Caco-2 (cell line): ENCODE results near the gene SLTM. TPM values are rescaled to one million over a fixed set of nuclear protein-coding genes. Genes with fewer than 3 reads are reported as not detected.

ENCODE experiments used
- BruUV-seq: library from RNA; stranded (reverse); fragments of 400-500 nt; replicated peaks from 2 replicates; lab custom pipeline; 2021; lab: Mats Ljungman, UMichigan
- CTCF ChIA-PET: fragments of 300-600 bp; sonication (Branson Sonifier 250); formaldehyde crosslinking; loops from one replicate; lab custom pipeline; 2022; ENCODE audit warnings: antibody characterized with exemption; lab: Charles Lee
- POLR2A ChIA-PET: fragments of 300-600 bp; sonication (Branson Sonifier 250); formaldehyde crosslinking; loops from one replicate; lab custom pipeline; 2022; ENCODE audit warnings: antibody characterized with exemption; lab: Charles Lee
- DNase-seq, 2 experiments: peaks; one replicate each; pipeline versions ENCODE4 v3.0.0 to v3.0.0-alpha.2; 2020 to 2022
- H3K27me3 ChIP-seq: replicated peaks from 2 replicates; pipeline ENCODE4 v1.6.0; 2011; ENCODE audit warnings: low read length; ENCODE audit not compliant: control insufficient read depth, insufficient read depth
- H3K36me3 ChIP-seq: 2 replicates; pipeline ENCODE4 v1.5.1; 2011; ENCODE audit warnings: low read length; ENCODE audit not compliant: control insufficient read depth, insufficient read depth
- H3K4me1 ChIP-seq: fragments of 250-450 bp; sonication (Bioruptor Pico); 2 replicates; pipeline ENCODE4 v1.5.1; 2020; ENCODE audit warnings: mild to moderate bottlenecking
- H3K4me3 ChIP-seq: 2 replicates; pipeline ENCODE4 v1.5.1; 2011; ENCODE audit warnings: low read depth, mild to moderate bottlenecking, control low read depth, low read length
- H3K9me3 ChIP-seq: fragments of 250-450 bp; sonication (Bioruptor Pico); 2 replicates; pipeline ENCODE4 v1.5.1; 2020; ENCODE audit warnings: mild to moderate bottlenecking, moderate library complexity
- H3K27ac Mint-ChIP-seq: one replicate; pipeline ENCODE4 v1.8.0; 2022; ENCODE audit warnings: mixed read lengths; ENCODE audit not compliant: unreplicated experiment
- H3K27me3 Mint-ChIP-seq: one replicate; pipeline ENCODE4 v1.8.0; 2022; ENCODE audit warnings: mixed read lengths; ENCODE audit not compliant: insufficient read depth, unreplicated experiment
- H3K36me3 Mint-ChIP-seq: one replicate; pipeline ENCODE4 v1.8.0; 2022; ENCODE audit warnings: mild to moderate bottlenecking, mixed read lengths; ENCODE audit not compliant: insufficient read depth, unreplicated experiment
- H3K4me1 Mint-ChIP-seq: one replicate; pipeline ENCODE4 v1.8.0; 2022; ENCODE audit warnings: low read depth, mixed read lengths; ENCODE audit not compliant: unreplicated experiment
- H3K4me3 Mint-ChIP-seq: one replicate; pipeline ENCODE4 v1.8.0; 2022; ENCODE audit warnings: mild to moderate bottlenecking, moderate library complexity, mixed read lengths; ENCODE audit not compliant: unreplicated experiment
- H3K9me3 Mint-ChIP-seq: one replicate; pipeline ENCODE4 v1.8.0; 2022; ENCODE audit warnings: mixed read lengths; ENCODE audit not compliant: unreplicated experiment
- CTCF ChIP-seq, 2 experiments: fragments of 200-600 bp in 1 of 2; IDR thresholded peaks; 1 replicate in 1 of 2; 2 replicates in 1 of 2; pipeline versions ENCODE4 v1.5.1 to v1.8.0; 2011 to 2022; ENCODE audit warnings: antibody characterized with exemption in 1 of 2, control low read depth in 1 of 2, inconsistent platforms in 1 of 2, low read depth in 1 of 2, low read length in 1 of 2, mild to moderate bottlenecking in 1 of 2, moderate library complexity in 1 of 2; ENCODE audit not compliant: insufficient read depth in 1 of 2, severe bottlenecking in 1 of 2, unreplicated experiment in 1 of 2
- intact Hi-C: fragments of 100-400 bp; cut with micrococcal nuclease; formaldehyde crosslinking; loops from one replicate; pipeline ENCODE4 v1.10.0; 2022; ENCODE audit not compliant: unreplicated experiment
- total RNA-seq: library from RNA; stranded (reverse); gene quantifications from 2 replicates; pipeline ENCODE4 v1.2.3, GENCODE V29; 2022

Gene SLTM
- total RNA-seq, 1 experiment from 2014 or later = 79.5 TPM

- no peak for DNase-seq
- Histone ChIP-seq H3K4me3 (no peak overlapping the region), H3K27me3 (no peaks in the 10 kb centered on the region), H3K36me3 (no peaks in the 10 kb centered on the region), H3K9me3 (no peaks in the 10 kb centered on the region), H3K4me1 (no peaks in the 10 kb centered on the region)
- Mint-ChIP-seq H3K27ac (no peak overlapping the region), H3K27me3 (no peaks in the 10 kb centered on the region), H3K4me1 (no peaks in the 10 kb centered on the region), H3K36me3 (peaks cover 50% of the 10 kb centered on the region), H3K4me3 (no peak overlapping the region), H3K9me3 (no peaks in the 10 kb centered on the region)
- no peak for TF ChIP-seq CTCF (IDR thresholded peaks at IDR 0.05; ENCODE audit: insufficient read depth in 1 of 2, low read depth in 1 of 2, low read length in 1 of 2, severe bottlenecking in 1 of 2, unreplicated experiment in 1 of 2)
- ChIA-PET CTCF (no interaction called here), POLR2A (no interaction called here)
- intact Hi-C loops = no loop called here
- BruUV-seq = no TSS peak
Measured at GRCh38 chr15:58908550-58909309, 24.7 kb downstream of the SLTM start.

DNA sequence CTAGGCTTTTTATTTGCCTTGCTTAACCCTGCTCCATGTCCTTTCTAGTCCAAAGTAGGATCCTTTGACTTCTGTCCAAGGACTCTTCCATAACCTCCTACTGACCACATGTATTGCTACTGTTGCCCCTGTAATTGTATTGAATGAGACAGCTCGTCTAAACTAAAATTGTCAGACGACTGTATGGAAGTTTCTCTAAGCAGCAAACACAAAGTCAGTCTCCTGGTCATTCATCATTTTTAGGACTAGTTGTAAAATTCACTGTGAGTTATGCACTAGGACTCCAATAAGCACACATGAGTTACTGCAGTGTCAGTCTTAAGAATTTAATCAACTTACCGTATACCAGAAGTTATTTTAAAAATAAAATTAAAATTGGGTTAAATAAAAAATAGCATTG, 32.8 kb downstream of the SLTM start:
- BruUV-seq = no TSS peak
- no peak overlapping the region for H3K4me3 Mint-ChIP-seq
- Histone ChIP-seq H3K9me3 (no peaks in the 10 kb centered on the region), H3K4me1 (no peaks in the 10 kb centered on the region), H3K27me3 (no peaks in the 10 kb centered on the region), H3K36me3 (no peaks in the 10 kb centered on the region), H3K4me3 (no peak overlapping the region)
- TF ChIP-seq CTCF (IDR thresholded peaks at IDR 0.05; ENCODE audit: insufficient read depth in 1 of 2, low read depth in 1 of 2, low read length in 1 of 2, severe bottlenecking in 1 of 2, unreplicated experiment in 1 of 2) = no peak
- CTCF ChIA-PET = no interaction called here
- no peaks in the 10 kb centered on the region for H3K9me3 Mint-ChIP-seq
- H3K27me3 Mint-ChIP-seq = no peaks in the 10 kb centered on the region
- no peak for DNase-seq
- POLR2A ChIA-PET = no interaction called here
- peaks cover 32% of the 10 kb centered on the region for H3K36me3 Mint-ChIP-seq
- no peak overlapping the region for H3K27ac Mint-ChIP-seq
- no peaks in the 10 kb centered on the region for H3K4me1 Mint-ChIP-seq
- intact Hi-C loops = no loop called here

DNA sequence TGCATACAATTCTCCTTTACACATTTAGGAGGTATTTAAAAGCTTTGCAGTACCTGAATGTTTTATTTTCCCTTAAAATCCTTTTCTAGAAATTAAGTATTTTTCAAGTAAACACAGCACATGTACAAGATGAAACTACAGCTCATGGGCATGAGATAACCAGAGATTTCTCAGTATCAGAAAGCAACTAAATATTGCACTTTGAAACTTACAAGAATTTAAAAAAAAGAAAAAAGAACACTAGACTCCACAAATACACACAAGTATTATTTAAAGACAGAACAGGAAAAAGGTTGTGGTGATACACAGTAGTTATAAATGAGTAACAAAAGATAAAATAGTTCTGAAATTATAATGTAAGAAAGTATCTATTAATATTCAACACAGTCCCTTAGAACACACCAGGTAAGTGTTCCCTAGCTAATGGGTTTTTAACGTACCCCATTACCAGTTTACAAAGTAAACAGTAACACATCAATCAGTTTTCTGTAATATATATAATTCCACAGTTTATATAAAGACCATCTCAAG, 35.3 kb downstream of the SLTM start:
- Mint-ChIP-seq H3K9me3 (no peaks in the 10 kb centered on the region), H3K4me3 (no peak overlapping the region), H3K4me1 (no peaks in the 10 kb centered on the region), H3K27ac (no peak overlapping the region), H3K27me3 (no peaks in the 10 kb centered on the region), H3K36me3 (peaks cover 44% of the 10 kb centered on the region)
- Histone ChIP-seq H3K36me3 (no peaks in the 10 kb centered on the region), H3K4me3 (no peak overlapping the region), H3K27me3 (no peaks in the 10 kb centered on the region), H3K9me3 (no peaks in the 10 kb centered on the region), H3K4me1 (no peaks in the 10 kb centered on the region)
- ChIA-PET CTCF (no interaction called here), POLR2A (no interaction called here)
- intact Hi-C loops = no loop called here
- DNase-seq = no peak
- no TSS peak for BruUV-seq
- no peak for TF ChIP-seq CTCF (IDR thresholded peaks at IDR 0.05; ENCODE audit: insufficient read depth in 1 of 2, low read depth in 1 of 2, low read length in 1 of 2, severe bottlenecking in 1 of 2, unreplicated experiment in 1 of 2)
